Measurements from ENCODE around the gene SLC4A2.
"Not testable (repeated sequence)": the region's sequence is repeated elsewhere in the genome, so short reads cannot be mapped to it uniquely, and the experiment has no call there.

The SLC4A2 gene

GRCh38 chr7:151024435-151025056, 34.8 kb upstream of the SLC4A2 start, which contains the start of gene ATG9B:
TSS of gene ATG9B (minus strand) at chr7:151024494. CDS start at chr7:151024423, 71 bp downstream.
- H3K9ac ChIP-seq (ENCODE audit: low read depth, low read length, poor library complexity, severe bottlenecking) = no peak within 1 kb of the TSS
- H2AFZ ChIP-seq (ENCODE audit: low read length) = no peak within 1 kb of the TSS
- H3K4me3 ChIP-seq (ENCODE audit: low read length, poor library complexity, severe bottlenecking) = no peak within 1 kb of the TSS
- H3F3A ChIP-seq (ENCODE audit: low read depth) = no peaks in the 10 kb centered on the region
- no peaks in the 10 kb centered on the region for H4K20me1 ChIP-seq (ENCODE audit: insufficient read depth, low read length, poor library complexity, severe bottlenecking)
- peaks cover 7% of the 10 kb centered on the region for H3K4me1 ChIP-seq (ENCODE audit: insufficient read depth, low read length, poor library complexity, severe bottlenecking)
- H3K9me2 ChIP-seq (replicated peaks; ENCODE audit: low read depth, low read length) = no peaks in the 10 kb centered on the region
- TF ChIP-seq CTCF (conservative IDR thresholded peaks at IDR 0.05; ENCODE audit: low read length) (no peak), EZH2phosphoT487 (IDR thresholded peaks at IDR 0.05; ENCODE audit: borderline replicate concordance) (no peak)
- H3K9me3 ChIP-seq (ENCODE audit: insufficient read depth, low read depth, low read length) = no peaks in the 10 kb centered on the region
- H3K79me2 ChIP-seq (ENCODE audit: insufficient read depth, low read length) = peaks cover 6% of the 10 kb centered on the region; the same call in 1 of the 2 replicates
- H3K27me3 ChIP-seq (ENCODE audit: insufficient read depth, low read length, poor library complexity, severe bottlenecking) = no peaks in the 10 kb centered on the region
- no peak within 1 kb of the TSS for H3K4me2 ChIP-seq (ENCODE audit: low read depth, low read length, poor library complexity, severe bottlenecking)
- no peaks in the 10 kb centered on the region for H3K36me3 ChIP-seq (ENCODE audit: insufficient read depth, low read length)

- Histone ChIP-seq H3K36me3 (ENCODE audit: insufficient read depth, low read length) (no peaks in the 10 kb centered on the region), H2AFZ (ENCODE audit: low read length) (no peak overlapping the region), H4K20me1 (ENCODE audit: insufficient read depth, low read length, poor library complexity, severe bottlenecking) (no peaks in the 10 kb centered on the region), H3K4me1 (ENCODE audit: insufficient read depth, low read length, poor library complexity, severe bottlenecking) (peaks cover 9% of the 10 kb centered on the region), H3K9ac (ENCODE audit: low read depth, low read length, poor library complexity, severe bottlenecking) (no peak overlapping the region), H3K79me2 (ENCODE audit: insufficient read depth, low read length) (peaks cover 6% of the 10 kb centered on the region; the same call in 1 of the 2 replicates), H3K27me3 (ENCODE audit: insufficient read depth, low read length, poor library complexity, severe bottlenecking) (no peaks in the 10 kb centered on the region), H3K4me2 (ENCODE audit: low read depth, low read length, poor library complexity, severe bottlenecking) (no peak overlapping the region), H3K4me3 (ENCODE audit: low read length, poor library complexity, severe bottlenecking) (no peak overlapping the region), H3K9me3 (ENCODE audit: insufficient read depth, low read depth, low read length) (no peaks in the 10 kb centered on the region), H3K9me2 (replicated peaks; ENCODE audit: low read depth, low read length) (no peaks in the 10 kb centered on the region), H3F3A (ENCODE audit: low read depth) (no peaks in the 10 kb centered on the region)
- TF ChIP-seq CTCF (conservative IDR thresholded peaks at IDR 0.05; ENCODE audit: low read length) = no peak
- no peak for TF ChIP-seq EZH2phosphoT487 (IDR thresholded peaks at IDR 0.05; ENCODE audit: borderline replicate concordance)
Measured at GRCh38 chr7:151025924-151026671, 33.3 kb upstream of the SLC4A2 start.

GRCh38 chr7:151026771-151027727, 32.3 kb upstream of the SLC4A2 start:
- not testable (repeated sequence) for H3K9me2 ChIP-seq (replicated peaks; ENCODE audit: low read depth, low read length); H3F3A ChIP-seq (ENCODE audit: low read depth); H3K4me1 ChIP-seq (ENCODE audit: insufficient read depth, low read length, poor library complexity, severe bottlenecking); H3K27me3 ChIP-seq (ENCODE audit: insufficient read depth, low read length, poor library complexity, severe bottlenecking); H4K20me1 ChIP-seq (ENCODE audit: insufficient read depth, low read length, poor library complexity, severe bottlenecking); H3K36me3 ChIP-seq (ENCODE audit: insufficient read depth, low read length); H3K9ac ChIP-seq (ENCODE audit: low read depth, low read length, poor library complexity, severe bottlenecking); H3K79me2 ChIP-seq (ENCODE audit: insufficient read depth, low read length); H3K9me3 ChIP-seq (ENCODE audit: insufficient read depth, low read depth, low read length)
- Histone ChIP-seq H2AFZ (ENCODE audit: low read length) (peak overlapping the region; percentile 80; the same call in 1 of the 2 replicates), H3K4me3 (ENCODE audit: low read length, poor library complexity, severe bottlenecking) (peak overlapping the region; percentile 82), H3K4me2 (ENCODE audit: low read depth, low read length, poor library complexity, severe bottlenecking) (peak overlapping the region; percentile 71)

GRCh38 chr7:151027728-151028130, 31.7 kb upstream of the SLC4A2 start:
- not testable (repeated sequence) for H4K20me1 ChIP-seq (ENCODE audit: insufficient read depth, low read length, poor library complexity, severe bottlenecking); H3K36me3 ChIP-seq (ENCODE audit: insufficient read depth, low read length); H3K9ac ChIP-seq (ENCODE audit: low read depth, low read length, poor library complexity, severe bottlenecking); H3K79me2 ChIP-seq (ENCODE audit: insufficient read depth, low read length); H3K9me2 ChIP-seq (replicated peaks; ENCODE audit: low read depth, low read length); H3K27me3 ChIP-seq (ENCODE audit: insufficient read depth, low read length, poor library complexity, severe bottlenecking); H3K9me3 ChIP-seq (ENCODE audit: insufficient read depth, low read depth, low read length); H3K4me1 ChIP-seq (ENCODE audit: insufficient read depth, low read length, poor library complexity, severe bottlenecking); H3F3A ChIP-seq (ENCODE audit: low read depth)
- Histone ChIP-seq H3K4me3 (ENCODE audit: low read length, poor library complexity, severe bottlenecking) (peak overlapping the region; percentile 82), H2AFZ (ENCODE audit: low read length) (peak overlapping the region; percentile 80), H3K4me2 (ENCODE audit: low read depth, low read length, poor library complexity, severe bottlenecking) (peak overlapping the region; percentile 71)

All from Loucy (cell line).